HG02678 (cell line): ENCODE results near the gene TRPM2.
A peak's percentile ranks its signal among the peaks of the same experiment; 100 is the strongest.
"Not testable (repeated sequence)": the region's sequence is repeated elsewhere in the genome, so short reads cannot be mapped to it uniquely, and the experiment has no call there.

Source experiments
- ATAC-seq: cut with Tn5 transposase; IDR thresholded peaks from one replicate; pipeline ENCODE4 v1.9.1; 2021; ENCODE audit warnings: mild to moderate bottlenecking, moderate library complexity; ENCODE audit not compliant: unreplicated experiment

Gene TRPM2

GRCh38 chr21:44333509-44334328 lies 19.7 kb upstream of the TRPM2 start:
- ATAC-seq: no peak

- no peak for ATAC-seq
These were observed 18.9 kb upstream of the TRPM2 start for GRCh38 chr21:44334329-44335030.

GRCh38 chr21:44335266-44336059 lies 18.0 kb upstream of the TRPM2 start:
- no peak for ATAC-seq

GRCh38 chr21:44337449-44337848 lies 16.0 kb upstream of the TRPM2 start:
- no peak for ATAC-seq

GRCh38 chr21:44337941-44338895 lies 15.2 kb upstream of the TRPM2 start:
- ATAC-seq: no peak

- ATAC-seq: peak; percentile 88
These were observed 14.2 kb upstream of the TRPM2 start, which contains the start of gene CFAP410 for GRCh38 chr21:44338971-44339910. Gene CFAP410, minus strand, starts transcription at chr21:44339390. Its CDS starts 196 bp downstream, at chr21:44339194.

- not testable (repeated sequence) for ATAC-seq
These were observed 11.5 kb upstream of the TRPM2 start for GRCh38 chr21:44341726-44342458.

- not testable (repeated sequence) for ATAC-seq
These were observed 10.4 kb upstream of the TRPM2 start for GRCh38 chr21:44342981-44343380.

- ATAC-seq: no peak
These were observed 8.8 kb upstream of the TRPM2 start for GRCh38 chr21:44344541-44345183.

GRCh38 chr21:44345495-44345894 lies 7.9 kb upstream of the TRPM2 start:
- no peak for ATAC-seq

GRCh38 chr21:44347911-44348451 lies 5.4 kb upstream of the TRPM2 start:
- no peak for ATAC-seq

GRCh38 chr21:44348861-44349260 lies 4.6 kb upstream of the TRPM2 start:
- ATAC-seq: no peak

GRCh38 chr21:44349416-44349846 lies 4.0 kb upstream of the TRPM2 start:
- no peak for ATAC-seq

GRCh38 chr21:44349847-44350772 lies 3.3 kb upstream of the TRPM2 start:
- no peak for ATAC-seq

- no peak for ATAC-seq
These were observed 2.5 kb upstream of the TRPM2 start for GRCh38 chr21:44350773-44351481.
